OCI-LY3 (cell line): Measurements from ENCODE around the gene ZC3H10.
A peak's percentile ranks its signal among the peaks of the same experiment; 100 is the strongest.
"Not testable (repeated sequence)": the region's sequence is repeated elsewhere in the genome, so short reads cannot be mapped to it uniquely, and the experiment has no call there.

ENCODE experiments used
- H2AFZ ChIP-seq: fragments of 200-600, 300-600 bp; shearing (Covaris generic); 2 replicates; pipeline ENCODE4 v1.6.0; 2014; ENCODE audit warnings: antibody characterized with exemption, low read depth, low read length
- H3K27ac ChIP-seq: fragments of 200-600, 300-600 bp; sonication (generic); 2 replicates; pipeline ENCODE4 v1.5.1; 2014; ENCODE audit warnings: mild to moderate bottlenecking, low read length, moderate library complexity, mixed read lengths
- H3K27me3 ChIP-seq: fragments of 200-600, 300-600 bp; sonication (generic); 2 replicates; pipeline ENCODE4 v1.6.1; 2014; ENCODE audit warnings: low read depth, low read length, mixed read lengths
- H3K36me3 ChIP-seq: fragments of 200-600, 300-600 bp; sonication (generic); replicated peaks from 2 replicates; pipeline ENCODE3; 2014; ENCODE audit warnings: low read depth, low read length, mixed read lengths
- H3K4me1 ChIP-seq: fragments of 300-600, 200-600 bp; sonication (generic); 2 replicates; pipeline ENCODE4 v1.6.1; 2014; ENCODE audit warnings: low read length, mixed read lengths
- H3K4me2 ChIP-seq: fragments of 200-600, 300-600 bp; sonication (generic); 2 replicates; pipeline ENCODE4 v1.6.1; 2014; ENCODE audit warnings: low read length, mixed read lengths
- H3K4me3 ChIP-seq: fragments of 300-600, 200-600 bp; sonication (generic); 2 replicates; pipeline ENCODE4 v1.5.1; 2014; ENCODE audit warnings: antibody characterized with exemption, mild to moderate bottlenecking, low read length, moderate library complexity
- H3K79me2 ChIP-seq: fragments of 300-600, 200-600 bp; shearing (Covaris generic); 2 replicates; pipeline ENCODE4 v1.6.1; 2014; ENCODE audit warnings: mild to moderate bottlenecking, low read length, mixed read lengths
- H3K9ac ChIP-seq: fragments of 300-600, 200-600 bp; shearing (Covaris generic); 2 replicates; pipeline ENCODE4 v1.6.0; 2014; ENCODE audit warnings: mild to moderate bottlenecking, low read length, moderate library complexity
- H3K9me3 ChIP-seq: fragments of 200-600, 300-600 bp; shearing (Covaris generic); 2 replicates; pipeline ENCODE4 v1.6.1; 2014; ENCODE audit warnings: low read length, mixed read lengths; ENCODE audit not compliant: insufficient read depth
- H4K20me1 ChIP-seq: fragments of 200-600, 300-600 bp; sonication (generic); 2 replicates; pipeline ENCODE4 v1.6.1; 2016; ENCODE audit warnings: low read length, mixed read lengths; ENCODE audit not compliant: insufficient read depth
- EZH2phosphoT487 ChIP-seq: fragments of 200-600 bp; shearing (Covaris generic); IDR thresholded peaks from 2 replicates; pipeline ENCODE4 v1.6.1; 2018; ENCODE audit warnings: antibody characterized with exemption, mixed run types, low read depth
- TF ChIP-seq, protein P1 (sequence below): fragments of 200-600, 300-600 bp; sonication (generic); IDR thresholded peaks from 2 replicates; pipeline ENCODE4 v1.5.1; 2014; ENCODE audit warnings: antibody characterized with exemption, low read length, low read depth

The ZC3H10 gene, protein sequence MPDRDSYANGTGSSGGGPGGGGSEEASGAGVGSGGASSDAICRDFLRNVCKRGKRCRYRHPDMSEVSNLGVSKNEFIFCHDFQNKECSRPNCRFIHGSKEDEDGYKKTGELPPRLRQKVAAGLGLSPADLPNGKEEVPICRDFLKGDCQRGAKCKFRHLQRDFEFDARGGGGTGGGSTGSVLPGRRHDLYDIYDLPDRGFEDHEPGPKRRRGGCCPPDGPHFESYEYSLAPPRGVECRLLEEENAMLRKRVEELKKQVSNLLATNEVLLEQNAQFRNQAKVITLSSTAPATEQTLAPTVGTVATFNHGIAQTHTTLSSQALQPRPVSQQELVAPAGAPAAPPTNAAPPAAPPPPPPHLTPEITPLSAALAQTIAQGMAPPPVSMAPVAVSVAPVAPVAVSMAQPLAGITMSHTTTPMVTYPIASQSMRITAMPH

DNA sequence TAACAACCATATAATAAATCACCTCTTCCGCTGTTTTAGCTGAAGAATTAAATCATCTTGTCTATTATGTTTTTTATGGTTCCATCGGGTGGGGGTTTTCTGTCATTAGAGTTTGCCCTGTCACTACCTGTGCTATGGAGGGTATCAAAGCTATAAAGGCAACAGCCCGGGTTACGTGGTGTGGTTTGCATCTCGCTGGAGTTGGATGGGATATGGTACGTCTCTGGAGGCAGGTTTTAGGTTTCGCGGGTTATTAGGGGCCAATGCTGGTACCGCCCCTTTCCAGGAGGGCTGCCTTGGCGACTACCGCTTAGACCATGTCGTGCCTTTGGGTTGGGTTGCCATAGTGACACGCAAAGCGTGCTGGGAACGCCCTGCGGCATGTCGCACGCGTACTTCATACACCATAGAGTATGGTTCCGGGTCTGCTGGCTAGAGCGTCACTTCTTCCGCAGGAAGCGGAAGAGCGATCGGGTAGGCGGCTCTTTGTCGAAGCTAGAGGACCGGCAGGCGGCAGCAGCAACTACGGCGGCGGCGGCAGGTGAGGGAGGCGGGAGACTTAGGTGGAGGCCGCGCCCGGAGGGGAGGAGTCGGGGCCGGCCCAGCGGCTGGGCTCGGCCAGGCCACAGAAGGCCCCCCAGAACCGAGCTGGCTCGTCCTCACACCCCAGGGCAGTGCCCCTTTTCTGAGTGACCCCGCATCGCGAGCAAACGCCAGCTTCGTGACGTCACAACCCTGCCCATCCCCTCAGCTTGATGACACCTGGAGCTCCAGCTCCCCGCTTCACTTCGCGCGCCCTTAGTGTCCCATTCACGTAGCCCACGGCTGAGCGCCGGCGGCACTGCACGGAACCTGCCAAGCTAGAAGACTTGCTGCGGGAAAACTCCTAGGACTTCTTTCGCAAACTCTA, at the start of gene ZC3H10:
ZC3H10 (plus strand) TSS at position 489 of the 910 bp plus-strand sequence. CDS start 2,297 bp downstream, outside the sequence.
- Histone ChIP-seq H3K27me3 (no peaks in the 10 kb centered on the region), H3K4me3 (peak within 1 kb of the TSS; percentile 89), H3K9ac (peak within 1 kb of the TSS; percentile 96), H3K4me2 (peak within 1 kb of the TSS; percentile 77), H3K27ac (peak within 1 kb of the TSS; percentile 87), H3K9me3 (no peaks in the 10 kb centered on the region), H3K4me1 (peaks cover 18% of the 10 kb centered on the region), H3K79me2 (peaks cover 21% of the 10 kb centered on the region), H4K20me1 (no peaks in the 10 kb centered on the region), H2AFZ (no peak within 1 kb of the TSS), H3K36me3 (peaks cover 21% of the 10 kb centered on the region)
- TF ChIP-seq EZH2phosphoT487 = no peak
- TF ChIP-seq, protein P1, sequence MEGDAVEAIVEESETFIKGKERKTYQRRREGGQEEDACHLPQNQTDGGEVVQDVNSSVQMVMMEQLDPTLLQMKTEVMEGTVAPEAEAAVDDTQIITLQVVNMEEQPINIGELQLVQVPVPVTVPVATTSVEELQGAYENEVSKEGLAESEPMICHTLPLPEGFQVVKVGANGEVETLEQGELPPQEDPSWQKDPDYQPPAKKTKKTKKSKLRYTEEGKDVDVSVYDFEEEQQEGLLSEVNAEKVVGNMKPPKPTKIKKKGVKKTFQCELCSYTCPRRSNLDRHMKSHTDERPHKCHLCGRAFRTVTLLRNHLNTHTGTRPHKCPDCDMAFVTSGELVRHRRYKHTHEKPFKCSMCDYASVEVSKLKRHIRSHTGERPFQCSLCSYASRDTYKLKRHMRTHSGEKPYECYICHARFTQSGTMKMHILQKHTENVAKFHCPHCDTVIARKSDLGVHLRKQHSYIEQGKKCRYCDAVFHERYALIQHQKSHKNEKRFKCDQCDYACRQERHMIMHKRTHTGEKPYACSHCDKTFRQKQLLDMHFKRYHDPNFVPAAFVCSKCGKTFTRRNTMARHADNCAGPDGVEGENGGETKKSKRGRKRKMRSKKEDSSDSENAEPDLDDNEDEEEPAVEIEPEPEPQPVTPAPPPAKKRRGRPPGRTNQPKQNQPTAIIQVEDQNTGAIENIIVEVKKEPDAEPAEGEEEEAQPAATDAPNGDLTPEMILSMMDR = peak; percentile 39

DNA sequence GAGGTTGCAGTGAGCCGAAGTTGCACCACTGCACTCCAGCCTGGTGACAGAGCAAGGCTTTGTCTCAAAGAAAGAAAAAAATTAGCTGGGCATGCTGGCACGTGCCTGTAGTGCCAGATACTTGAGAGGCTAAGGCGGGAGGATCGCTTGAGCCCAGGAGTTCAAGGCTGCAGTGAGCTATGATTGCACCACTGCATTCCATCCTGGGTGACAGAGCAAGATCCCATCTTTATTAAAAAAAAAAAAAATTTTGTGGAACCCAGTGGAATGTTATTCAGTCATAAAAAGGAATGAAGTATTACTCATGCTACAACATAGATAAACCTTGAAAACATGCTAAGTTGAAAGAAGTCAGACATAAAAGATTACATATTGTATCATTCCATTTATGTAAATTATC, 46.4 kb upstream of the ZC3H10 start:
- H3K4me3 ChIP-seq = no peak overlapping the region
- no peaks in the 10 kb centered on the region for H3K4me1 ChIP-seq
- no peak overlapping the region for H2AFZ ChIP-seq
- H3K79me2 ChIP-seq = no peaks in the 10 kb centered on the region
- no peaks in the 10 kb centered on the region for H3K9me3 ChIP-seq
- no peak overlapping the region for H3K27ac ChIP-seq
- no peaks in the 10 kb centered on the region for H4K20me1 ChIP-seq
- no peak overlapping the region for H3K9ac ChIP-seq
- no peaks in the 10 kb centered on the region for H3K36me3 ChIP-seq
- H3K27me3 ChIP-seq = no peaks in the 10 kb centered on the region
- H3K4me2 ChIP-seq = no peak overlapping the region
- TF ChIP-seq EZH2phosphoT487 = no peak
- TF ChIP-seq, protein P1 = no peak

DNA sequence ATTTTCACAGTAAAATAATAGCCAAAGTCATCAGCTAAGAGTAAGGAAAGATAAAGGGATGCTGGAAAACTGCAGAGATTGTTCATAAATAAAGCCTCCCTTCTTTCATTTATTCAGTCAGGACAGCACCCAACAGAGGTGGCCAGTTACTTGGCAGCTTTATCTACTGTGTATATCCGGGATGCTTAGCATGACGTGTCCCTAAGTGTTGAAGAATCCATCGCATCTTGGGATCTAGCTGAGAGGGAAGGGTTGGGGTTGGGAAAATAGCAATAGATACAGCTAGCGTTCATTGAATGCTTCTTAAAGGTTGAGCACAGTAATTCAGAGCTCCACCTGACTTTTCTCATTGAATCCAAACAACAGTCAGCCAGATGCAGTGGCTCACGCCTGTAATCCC, 43.7 kb upstream of the ZC3H10 start:
- H3K27ac ChIP-seq = no peak overlapping the region

DNA sequence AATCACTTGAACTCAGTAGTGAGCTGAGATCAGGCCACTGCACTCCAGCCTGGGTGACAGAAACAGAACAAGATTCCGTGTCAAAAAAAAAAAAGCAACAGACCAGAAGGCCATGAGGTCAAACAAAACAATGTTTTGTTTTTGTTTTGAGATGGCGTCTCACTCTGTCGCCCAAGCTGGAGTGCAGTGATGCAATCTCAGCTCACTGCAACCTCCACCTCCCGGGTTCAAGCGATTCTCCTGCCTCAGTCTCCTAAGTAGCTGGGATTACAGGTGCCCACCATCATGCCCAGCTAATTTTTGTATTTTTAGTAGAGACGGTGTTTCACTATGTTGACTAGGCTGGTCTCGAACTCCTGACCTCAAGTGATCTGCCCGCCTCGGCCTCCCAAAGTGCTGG, 40.1 kb upstream of the ZC3H10 start:
- H3K9ac ChIP-seq, H2AFZ ChIP-seq, H3K4me3 ChIP-seq, H3K36me3 ChIP-seq, H3K4me1 ChIP-seq, H3K79me2 ChIP-seq, H3K4me2 ChIP-seq, H4K20me1 ChIP-seq, H3K27ac ChIP-seq, H3K9me3 ChIP-seq: not testable (repeated sequence)
- peaks cover 22% of the 10 kb centered on the region for H3K27me3 ChIP-seq

More for the DNA sequence above, 43.7 kb upstream of the ZC3H10 start:
- Histone ChIP-seq H3K79me2 (no peaks in the 10 kb centered on the region), H3K9me3 (no peaks in the 10 kb centered on the region), H3K4me1 (no peaks in the 10 kb centered on the region), H4K20me1 (no peaks in the 10 kb centered on the region), H3K4me3 (no peak overlapping the region), H3K27me3 (no peaks in the 10 kb centered on the region), H3K4me2 (no peak overlapping the region), H2AFZ (no peak overlapping the region), H3K9ac (no peak overlapping the region), H3K36me3 (no peaks in the 10 kb centered on the region)
- TF ChIP-seq, protein P1 = no peak
- no peak for TF ChIP-seq EZH2phosphoT487
